Activated CD8-positive, alpha-beta memory T cell treated with anti-CD3 and anti-CD28 coated beads, Interleukin-2, amount 50 U/mL, for 4 hours (primary cell): ENCODE results near the gene ARHGAP18.

Experiments used
- DNase-seq: peaks from one replicate; pipeline ENCODE4 v3.0.0-alpha.2; 2020

The ARHGAP18 gene

GRCh38 chr6:129638686-129639085 is 71.3 kb downstream of the ARHGAP18 start:
- no peak for DNase-seq

GRCh38 chr6:129638055-129638684 is 71.8 kb downstream of the ARHGAP18 start:
- no peak for DNase-seq

GRCh38 chr6:129637340-129638054 is 72.5 kb downstream of the ARHGAP18 start:
- no peak for DNase-seq

GRCh38 chr6:129635396-129636130 is 74.4 kb downstream of the ARHGAP18 start:
- DNase-seq: no peak

- no peak for DNase-seq
These were observed 75.4 kb downstream of the ARHGAP18 start for GRCh38 chr6:129634411-129635230.

- no peak for DNase-seq
These were observed 76.4 kb downstream of the ARHGAP18 start for GRCh38 chr6:129633529-129633928.

GRCh38 chr6:129632172-129632613 is 77.8 kb downstream of the ARHGAP18 start:
- DNase-seq: no peak

GRCh38 chr6:129631070-129631469 is 78.9 kb downstream of the ARHGAP18 start:
- no peak for DNase-seq

GRCh38 chr6:129630596-129630995 is 79.4 kb downstream of the ARHGAP18 start:
- no peak for DNase-seq

GRCh38 chr6:129628101-129628815 is 81.7 kb downstream of the ARHGAP18 start:
- DNase-seq: no peak

GRCh38 chr6:129624488-129624887 is 85.5 kb downstream of the ARHGAP18 start:
- DNase-seq: no peak

GRCh38 chr6:129623008-129623732 is 86.8 kb downstream of the ARHGAP18 start:
- no peak for DNase-seq

- DNase-seq: peak; percentile 34
These were observed 88.7 kb downstream of the ARHGAP18 start for GRCh38 chr6:129621252-129621651.

GRCh38 chr6:129620234-129620610 is 89.8 kb downstream of the ARHGAP18 start:
- no peak for DNase-seq

GRCh38 chr6:129619579-129620233 is 90.3 kb downstream of the ARHGAP18 start:
- no peak for DNase-seq

GRCh38 chr6:129617986-129618385 is 92.0 kb downstream of the ARHGAP18 start:
- no peak for DNase-seq

GRCh38 chr6:129615496-129615895 is 94.5 kb downstream of the ARHGAP18 start:
- no peak for DNase-seq

GRCh38 chr6:129615020-129615419 is 95.0 kb downstream of the ARHGAP18 start:
- DNase-seq: no peak

GRCh38 chr6:129614464-129614863 is 95.5 kb downstream of the ARHGAP18 start:
- DNase-seq: no peak

- DNase-seq: no peak
These were observed 97.5 kb downstream of the ARHGAP18 start for GRCh38 chr6:129612440-129612839.

- DNase-seq: no peak
These were observed 100.3 kb downstream of the ARHGAP18 start for GRCh38 chr6:129609635-129610034.
